Astrocyte (in vitro differentiated cells and primary cell): ENCODE results near the gene POU6F2.

Experiments used
- EZH2 ChIP-seq: IDR thresholded peaks from 2 replicates; pipeline ENCODE4 v1.6.1; 2012; ENCODE audit warnings: mild to moderate bottlenecking, low read length, inconsistent platforms; ENCODE audit not compliant: insufficient read depth
- TF ChIP-seq, protein P1 (sequence below): IDR thresholded peaks from 2 replicates; pipeline ENCODE4 v1.5.1; 2011; ENCODE audit warnings: low read depth, mild to moderate bottlenecking, inconsistent platforms, low read length, moderate library complexity; ENCODE audit not compliant: insufficient read depth

DNA sequence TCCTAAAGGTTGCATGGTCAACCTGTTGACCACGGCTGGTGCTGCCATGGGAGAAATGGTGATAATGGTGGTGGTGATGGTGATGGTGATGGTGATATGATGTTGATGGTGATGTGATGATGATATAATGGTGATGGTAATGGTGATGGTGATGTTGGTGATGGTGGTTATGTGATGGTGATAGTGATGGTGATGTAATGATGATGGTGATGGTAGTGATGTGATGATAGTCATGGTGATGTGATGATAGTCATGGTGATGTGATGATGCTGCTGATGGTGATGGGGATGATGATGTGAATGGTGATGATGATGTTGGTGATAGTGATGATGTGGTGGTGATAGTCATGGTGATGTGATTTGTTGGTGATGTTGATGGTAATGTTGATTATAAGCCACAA lies 23.9 kb downstream of the POU6F2 start:
- TF ChIP-seq, protein P1, sequence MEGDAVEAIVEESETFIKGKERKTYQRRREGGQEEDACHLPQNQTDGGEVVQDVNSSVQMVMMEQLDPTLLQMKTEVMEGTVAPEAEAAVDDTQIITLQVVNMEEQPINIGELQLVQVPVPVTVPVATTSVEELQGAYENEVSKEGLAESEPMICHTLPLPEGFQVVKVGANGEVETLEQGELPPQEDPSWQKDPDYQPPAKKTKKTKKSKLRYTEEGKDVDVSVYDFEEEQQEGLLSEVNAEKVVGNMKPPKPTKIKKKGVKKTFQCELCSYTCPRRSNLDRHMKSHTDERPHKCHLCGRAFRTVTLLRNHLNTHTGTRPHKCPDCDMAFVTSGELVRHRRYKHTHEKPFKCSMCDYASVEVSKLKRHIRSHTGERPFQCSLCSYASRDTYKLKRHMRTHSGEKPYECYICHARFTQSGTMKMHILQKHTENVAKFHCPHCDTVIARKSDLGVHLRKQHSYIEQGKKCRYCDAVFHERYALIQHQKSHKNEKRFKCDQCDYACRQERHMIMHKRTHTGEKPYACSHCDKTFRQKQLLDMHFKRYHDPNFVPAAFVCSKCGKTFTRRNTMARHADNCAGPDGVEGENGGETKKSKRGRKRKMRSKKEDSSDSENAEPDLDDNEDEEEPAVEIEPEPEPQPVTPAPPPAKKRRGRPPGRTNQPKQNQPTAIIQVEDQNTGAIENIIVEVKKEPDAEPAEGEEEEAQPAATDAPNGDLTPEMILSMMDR = no peak
- no peak for TF ChIP-seq EZH2
